HepG2 (cell line): ENCODE results near the gene ATG16L1.

Source experiments
- ATRX ChIP-seq: sonication (generic); formaldehyde crosslinking; IDR thresholded peaks from 2 replicates; pipeline ENCODE4 v1.4.0; 2020; ENCODE audit warnings: missing genetic modification reagents, borderline replicate concordance
- CHD2 ChIP-seq: IDR thresholded peaks from 2 replicates; pipeline ENCODE4 v1.6.1; 2011; ENCODE audit warnings: low read depth, low read length, improper control_type of control experiment
- HIVEP1 ChIP-seq: sonication (generic); formaldehyde crosslinking; IDR thresholded peaks from 2 replicates; pipeline ENCODE4 v1.4.0; 2020; ENCODE audit warnings: mild to moderate bottlenecking, missing genetic modification reagents
- MAX ChIP-seq: IDR thresholded peaks from 2 replicates; pipeline ENCODE4 v1.6.1; 2012; ENCODE audit warnings: inconsistent platforms
- POLR2A ChIP-seq, 2 experiments: IDR thresholded peaks; 2 replicates each; pipeline ENCODE4 v1.6.1; 2011; ENCODE audit warnings: low read depth in 2 of 2, low read length in 2 of 2, mild to moderate bottlenecking in 1 of 2, moderate library complexity in 1 of 2; ENCODE audit not compliant: insufficient read depth in 1 of 2
- TF ChIP-seq, protein P1 (sequence below): sonication (generic); formaldehyde crosslinking; IDR thresholded peaks from 2 replicates; pipeline ENCODE4 v1.5.0; 2020; ENCODE audit warnings: mild to moderate bottlenecking, missing genetic modification reagents, moderate library complexity

DNA sequence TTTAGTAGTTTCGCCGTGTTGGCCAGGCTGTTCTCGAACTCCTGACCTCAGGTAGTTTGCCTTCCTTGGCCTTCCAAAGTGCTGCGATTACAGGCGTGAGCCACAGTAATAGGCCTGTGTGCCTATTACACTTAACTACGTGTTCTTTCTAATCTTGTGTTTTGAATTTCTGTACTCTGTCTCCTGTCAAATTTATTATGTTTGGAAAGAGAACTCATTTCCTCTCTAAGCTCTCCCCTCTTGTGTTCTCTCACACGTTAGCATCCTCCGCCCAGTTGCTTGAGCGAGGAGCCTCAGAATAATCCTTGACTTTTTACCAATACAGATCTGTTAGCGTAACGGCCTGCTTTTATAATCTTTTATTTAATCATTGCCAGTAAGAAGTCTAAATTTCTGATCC is 3.7 kb downstream of the ATG16L1 start:
- TF ChIP-seq HIVEP1 (CRISPR knock-in tag) (no peak), MAX (no peak), CHD2 (no peak), ATRX (CRISPR knock-in tag) (no peak), POLR2A (IDR thresholded peaks at IDR 0.05; ENCODE audit: insufficient read depth in 1 of 2, low read depth in 2 of 2, low read length in 2 of 2) (no peak)
- TF ChIP-seq, protein P1, sequence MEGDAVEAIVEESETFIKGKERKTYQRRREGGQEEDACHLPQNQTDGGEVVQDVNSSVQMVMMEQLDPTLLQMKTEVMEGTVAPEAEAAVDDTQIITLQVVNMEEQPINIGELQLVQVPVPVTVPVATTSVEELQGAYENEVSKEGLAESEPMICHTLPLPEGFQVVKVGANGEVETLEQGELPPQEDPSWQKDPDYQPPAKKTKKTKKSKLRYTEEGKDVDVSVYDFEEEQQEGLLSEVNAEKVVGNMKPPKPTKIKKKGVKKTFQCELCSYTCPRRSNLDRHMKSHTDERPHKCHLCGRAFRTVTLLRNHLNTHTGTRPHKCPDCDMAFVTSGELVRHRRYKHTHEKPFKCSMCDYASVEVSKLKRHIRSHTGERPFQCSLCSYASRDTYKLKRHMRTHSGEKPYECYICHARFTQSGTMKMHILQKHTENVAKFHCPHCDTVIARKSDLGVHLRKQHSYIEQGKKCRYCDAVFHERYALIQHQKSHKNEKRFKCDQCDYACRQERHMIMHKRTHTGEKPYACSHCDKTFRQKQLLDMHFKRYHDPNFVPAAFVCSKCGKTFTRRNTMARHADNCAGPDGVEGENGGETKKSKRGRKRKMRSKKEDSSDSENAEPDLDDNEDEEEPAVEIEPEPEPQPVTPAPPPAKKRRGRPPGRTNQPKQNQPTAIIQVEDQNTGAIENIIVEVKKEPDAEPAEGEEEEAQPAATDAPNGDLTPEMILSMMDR = no peak
